Cerebellar cortex (tissue), 1 donor: Measurements from ENCODE around the gene RAI1.
A peak's percentile ranks its signal among the peaks of the same experiment; 100 is the strongest.

Experiments used
- DNase-seq: peaks from one replicate; pipeline ENCODE4 v3.0.0-alpha.2; 2015; ENCODE audit warnings: low spot score

Gene RAI1

DNA sequence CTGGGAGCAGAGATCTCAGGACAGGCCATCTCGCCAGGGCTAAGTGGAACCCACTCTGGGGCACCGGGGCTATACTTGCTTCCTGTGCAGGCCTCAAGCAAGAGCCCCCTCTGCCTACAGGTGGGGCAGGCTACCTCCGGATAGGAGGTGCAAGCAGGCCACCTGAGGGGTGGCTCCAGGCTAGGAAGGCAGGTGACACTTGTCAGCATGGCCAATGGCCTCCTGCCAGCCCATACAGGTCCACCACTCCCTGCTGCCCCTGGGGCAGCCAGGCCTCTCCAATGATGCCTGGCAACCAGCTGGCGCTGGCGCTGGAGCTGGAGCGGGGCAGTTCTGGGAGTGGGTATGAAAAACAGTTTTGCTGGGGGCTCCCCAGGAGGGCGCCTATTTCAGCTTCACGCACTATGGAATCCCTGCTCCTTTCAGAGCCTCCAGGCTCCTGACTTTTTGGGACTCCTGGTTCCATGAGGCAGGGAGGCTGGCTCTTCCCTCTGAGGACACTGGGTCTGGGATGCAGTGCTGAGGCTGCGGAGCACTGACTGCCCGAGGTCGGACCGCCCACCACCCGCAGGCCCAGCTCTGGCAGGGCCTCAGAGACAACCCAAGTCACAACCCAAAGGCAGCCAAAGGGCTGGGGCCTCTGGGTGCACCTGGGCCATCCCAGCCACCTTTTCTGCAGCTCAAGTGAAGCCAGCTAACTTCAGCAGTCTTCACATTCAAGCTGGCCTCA is 164.0 kb downstream of the RAI1 start:
- no peak for DNase-seq

DNA sequence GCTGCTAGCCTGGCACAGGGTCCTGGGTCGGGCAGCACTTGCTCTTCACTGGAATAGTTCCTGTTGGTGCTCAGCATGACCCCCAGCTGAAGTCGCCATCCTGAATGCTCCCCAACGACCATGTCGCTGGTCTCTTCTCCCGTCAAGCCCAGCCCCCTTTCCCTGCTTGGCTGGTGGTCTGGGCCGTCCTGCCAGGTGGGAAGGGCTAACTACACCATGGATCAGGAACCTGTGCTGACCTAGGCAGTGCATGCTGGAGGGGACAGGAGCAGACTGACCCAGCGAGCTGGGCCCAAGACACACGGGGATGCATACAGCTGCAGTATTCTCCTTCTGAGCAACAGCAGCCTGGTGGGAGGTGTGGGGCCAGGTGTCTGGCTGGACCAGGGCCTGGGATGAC is 164.7 kb downstream of the RAI1 start:
- no peak for DNase-seq

DNA sequence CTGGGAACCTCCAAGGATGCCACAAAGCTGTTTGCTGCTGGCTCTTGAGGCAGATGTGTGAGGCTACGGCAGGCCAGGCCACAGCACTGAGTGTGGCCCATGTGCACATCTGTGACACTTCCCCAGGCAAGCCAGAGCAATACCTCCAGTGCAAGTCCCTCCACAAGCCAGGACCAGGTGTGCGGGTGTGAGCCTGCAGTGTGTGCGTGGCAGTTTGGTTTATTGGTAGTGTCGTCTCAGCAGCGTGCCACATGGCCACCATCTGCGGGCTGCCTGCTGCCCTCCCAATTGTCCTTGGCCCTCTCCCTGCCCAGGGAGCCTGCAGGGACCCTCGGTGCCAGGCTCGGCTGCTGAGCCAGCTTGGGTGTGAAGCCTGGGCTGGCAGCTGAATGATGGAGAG is 165.4 kb downstream of the RAI1 start:
- no peak for DNase-seq

DNA sequence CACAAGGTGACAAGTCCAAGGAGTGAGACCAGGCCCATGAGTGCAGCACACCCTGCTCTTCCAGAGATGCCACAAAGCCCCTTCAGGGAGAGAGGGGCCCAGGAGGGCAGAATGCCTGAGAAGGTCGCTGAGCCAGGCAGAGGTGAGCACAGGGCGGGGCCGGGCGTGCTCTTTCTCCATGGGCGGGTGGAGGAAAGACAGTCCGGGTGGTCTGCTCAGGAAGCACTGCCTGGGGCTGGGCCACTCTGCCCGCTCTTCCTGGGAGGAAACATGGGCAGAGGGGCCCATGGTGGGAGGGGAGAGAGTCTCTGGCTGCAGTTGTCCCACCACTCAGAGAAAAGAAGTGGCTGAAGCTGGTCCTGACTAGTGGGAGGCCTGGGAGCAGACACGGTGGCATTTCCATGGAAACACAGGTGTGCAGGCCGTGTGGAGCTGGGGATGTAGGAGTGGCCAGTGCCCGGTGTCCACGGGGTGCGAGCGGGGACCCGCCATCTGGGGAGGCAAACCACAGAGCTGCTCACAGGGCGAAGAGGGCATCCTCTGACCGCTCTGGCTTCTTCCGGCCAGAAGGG is 165.9 kb downstream of the RAI1 start:
- DNase-seq, result no peak

DNA sequence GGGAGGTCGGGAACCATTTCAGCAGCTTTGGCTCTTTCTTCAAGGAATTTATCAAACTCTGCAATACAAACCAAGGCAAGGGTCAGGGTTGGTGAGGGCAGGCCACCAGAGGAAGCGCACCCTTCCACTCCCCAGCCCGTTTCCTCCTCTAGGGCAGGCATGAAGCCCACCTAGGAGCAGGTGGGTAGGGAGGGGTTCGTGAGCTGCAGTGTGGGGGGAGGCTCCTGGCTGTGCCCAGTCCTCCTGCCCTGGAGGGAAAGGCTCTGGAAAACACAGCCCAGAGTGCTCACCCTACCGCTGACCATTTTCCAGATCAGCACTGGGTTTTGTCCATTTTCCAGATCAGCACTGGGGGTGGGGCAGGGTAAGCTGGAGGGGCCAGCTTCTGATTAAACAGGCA is 166.5 kb downstream of the RAI1 start:
- no peak for DNase-seq

DNA sequence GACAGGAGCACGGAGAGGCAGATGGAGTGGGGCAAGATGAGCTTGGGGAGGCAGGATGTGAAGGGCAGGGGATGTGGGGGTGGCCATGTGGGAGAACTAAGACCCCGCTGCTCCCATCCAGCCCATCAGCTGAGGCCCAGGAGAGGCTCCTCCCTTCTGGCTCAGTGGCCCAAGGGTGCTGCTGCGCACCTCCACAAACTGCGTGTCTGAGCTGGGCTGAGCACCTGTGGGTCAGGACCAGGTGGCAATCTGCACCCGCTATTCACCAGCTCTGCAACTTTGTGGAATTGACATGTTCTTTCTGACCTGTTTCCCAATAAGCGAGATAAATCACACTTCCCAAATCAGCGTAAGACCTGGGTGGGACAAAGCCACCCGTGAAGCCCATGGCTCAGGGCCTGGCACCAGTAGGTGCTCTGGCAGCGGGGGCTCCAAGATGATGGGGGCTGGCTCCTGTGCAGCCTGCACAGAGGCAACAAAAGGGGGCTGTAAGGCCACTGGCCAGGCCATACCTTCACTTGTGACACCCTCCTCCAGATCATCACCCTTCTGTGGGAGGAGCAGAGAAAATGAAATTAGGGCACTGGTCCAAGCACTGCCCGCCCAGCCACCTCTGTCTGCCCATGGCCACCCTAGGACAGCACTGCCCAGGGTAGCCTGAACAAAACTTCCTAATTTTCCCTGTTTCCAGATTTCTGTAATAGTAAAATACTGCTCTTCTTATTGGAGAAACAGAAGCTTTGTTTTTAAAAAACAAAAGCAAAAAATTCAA is 167.2 kb downstream of the RAI1 start:
- no peak for DNase-seq

DNA sequence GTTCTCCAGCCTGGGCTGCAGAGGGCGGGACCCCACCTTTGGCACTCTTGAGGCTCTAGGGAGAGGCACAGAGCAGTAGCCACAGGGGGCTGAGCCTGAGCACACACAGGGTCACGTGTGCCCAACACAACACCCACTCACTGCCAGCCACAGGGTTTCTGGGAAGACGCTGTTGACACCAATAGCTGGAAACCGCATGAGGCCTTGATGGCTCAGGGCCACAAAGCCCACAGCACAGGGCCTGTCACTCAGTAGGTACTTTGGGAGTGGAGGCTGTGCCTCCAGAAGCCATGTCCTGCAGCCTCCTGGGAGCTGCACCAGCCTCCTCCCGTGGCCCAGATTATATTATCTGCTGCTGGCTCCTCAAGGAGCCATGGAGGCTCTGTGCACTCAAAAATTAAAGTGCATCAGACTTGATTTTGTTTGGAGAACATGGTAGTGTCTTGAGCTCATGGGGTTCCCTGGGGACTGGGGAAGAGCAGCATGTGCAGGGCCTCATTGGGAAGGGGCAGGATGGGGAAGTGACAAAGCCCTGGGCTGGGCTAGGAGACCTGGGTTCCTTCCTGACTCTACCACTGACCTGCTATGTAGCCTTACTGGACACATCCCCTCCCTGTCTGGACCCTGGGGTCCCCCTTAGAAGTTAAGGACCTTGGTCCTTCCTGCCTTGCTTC is 168.0 kb downstream of the RAI1 start:
- DNase-seq, result no peak

DNA sequence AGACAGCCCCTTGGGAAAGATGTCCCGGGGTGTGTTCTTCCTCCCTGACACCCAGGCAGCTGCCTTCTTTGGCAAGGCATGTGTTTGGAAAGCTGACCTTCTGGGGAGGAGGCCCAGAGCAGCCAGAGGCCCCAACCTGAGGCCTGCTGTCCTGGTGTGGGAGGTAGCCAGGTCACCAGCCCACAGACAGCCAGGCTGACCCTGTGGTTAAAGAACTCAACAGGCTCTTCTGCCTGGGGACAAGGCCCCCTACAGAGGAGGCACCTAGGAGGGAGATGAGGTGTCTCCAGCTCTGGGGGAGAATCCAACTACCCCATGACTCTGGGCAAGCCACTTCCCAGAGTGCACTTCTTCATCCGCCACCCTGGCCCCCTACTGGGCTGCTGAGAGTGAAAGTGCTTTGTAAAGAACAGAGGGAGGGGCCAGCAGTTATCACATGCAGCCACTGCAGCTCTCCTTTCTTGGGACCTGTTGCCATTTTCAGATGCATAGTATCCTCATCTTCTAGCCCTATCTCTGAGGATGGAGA is 168.7 kb downstream of the RAI1 start:
- DNase-seq, result no peak

DNA sequence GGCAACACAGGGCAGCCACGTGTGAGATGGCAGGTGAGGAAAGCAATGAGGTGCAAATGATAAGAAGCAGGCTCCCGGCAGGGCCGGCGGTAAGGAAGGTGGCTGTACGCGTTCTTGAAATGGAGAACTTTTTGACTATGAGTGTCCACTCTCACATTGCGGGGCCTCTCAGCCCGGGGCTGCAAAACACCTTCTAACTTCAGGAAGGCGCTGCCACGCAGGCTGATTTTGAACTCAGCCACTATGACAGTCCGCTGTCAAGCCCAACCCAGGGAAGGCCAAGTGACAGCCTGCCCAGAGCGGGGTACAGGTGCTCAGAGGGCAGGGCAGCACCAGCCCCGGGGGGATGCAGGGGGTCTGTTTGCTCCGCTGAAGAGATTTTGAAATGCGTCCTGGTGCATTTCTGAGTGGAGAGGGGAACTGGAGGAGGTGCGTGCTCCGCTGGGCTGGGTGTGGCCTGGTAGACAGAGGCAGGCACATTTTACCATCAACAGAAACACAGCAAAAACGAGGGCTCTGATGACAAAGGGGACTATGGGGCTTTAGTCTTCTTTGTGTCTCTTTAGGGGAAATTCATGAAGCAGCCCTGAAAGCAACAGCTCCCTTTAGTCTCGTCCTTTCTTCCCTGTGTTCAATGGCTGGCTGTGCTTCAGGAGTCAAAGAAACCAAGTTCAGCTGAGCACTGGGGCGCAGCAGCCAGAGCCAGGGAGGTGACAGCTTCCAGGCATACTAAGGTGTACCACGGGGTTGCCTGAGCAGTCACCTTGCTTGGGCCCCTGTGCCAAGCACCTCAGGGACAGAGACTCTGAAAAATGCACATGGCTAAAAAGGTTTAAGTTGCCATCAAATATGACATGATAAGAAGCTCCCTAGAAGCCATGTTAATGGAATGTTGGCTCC is 170.1 kb downstream of the RAI1 start:
- DNase-seq, result no peak

DNA sequence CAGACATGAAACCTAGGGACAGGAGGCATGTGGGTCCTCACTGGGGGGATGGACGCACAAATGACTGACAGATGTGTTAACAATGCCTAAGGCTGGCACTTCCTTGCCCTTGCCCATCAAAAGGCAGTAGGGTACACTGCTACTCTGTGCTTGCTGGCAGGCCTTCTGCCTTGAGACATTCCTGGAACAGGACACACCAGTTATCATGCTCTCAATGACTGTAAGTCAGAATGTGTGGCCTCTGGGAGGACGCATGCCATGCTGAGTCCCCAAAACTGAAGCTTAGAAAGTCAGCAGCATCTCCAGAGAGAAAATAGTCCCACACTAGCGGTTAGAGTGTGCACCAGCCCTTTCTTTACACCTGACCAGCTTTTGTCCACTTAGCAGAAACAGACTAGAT is 171.7 kb downstream of the RAI1 start:
- DNase-seq, result no peak

DNA sequence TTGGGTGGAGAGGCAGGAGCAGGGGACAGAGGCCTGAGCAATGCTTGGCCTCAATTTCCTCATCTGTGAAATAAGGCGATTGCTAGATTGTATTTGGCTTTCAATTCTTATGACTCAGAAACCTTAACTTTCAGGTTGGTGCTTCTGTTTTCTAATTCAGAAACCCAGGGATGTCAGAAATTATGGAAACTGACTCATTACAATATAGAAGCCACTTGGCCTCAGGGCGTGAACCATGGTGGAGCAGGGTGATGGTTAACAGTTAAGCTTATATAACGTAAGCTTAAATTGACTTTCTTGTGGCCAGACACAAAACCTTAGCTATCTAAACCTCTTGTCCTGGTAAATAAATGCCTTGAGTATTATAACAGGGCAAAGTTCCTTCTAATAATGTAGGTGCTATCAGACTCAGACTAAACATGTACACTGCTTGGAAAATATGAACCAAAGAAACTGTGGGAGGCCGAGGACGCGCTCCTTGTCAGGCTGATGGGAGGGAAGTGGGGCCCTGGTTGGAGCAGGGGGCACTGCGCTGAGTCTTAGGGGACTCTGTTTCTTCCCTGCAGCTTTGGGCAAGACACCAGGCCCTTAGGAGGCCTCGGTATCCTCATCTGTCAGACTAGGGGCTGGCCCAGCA is 172.7 kb downstream of the RAI1 start:
- no peak for DNase-seq

DNA sequence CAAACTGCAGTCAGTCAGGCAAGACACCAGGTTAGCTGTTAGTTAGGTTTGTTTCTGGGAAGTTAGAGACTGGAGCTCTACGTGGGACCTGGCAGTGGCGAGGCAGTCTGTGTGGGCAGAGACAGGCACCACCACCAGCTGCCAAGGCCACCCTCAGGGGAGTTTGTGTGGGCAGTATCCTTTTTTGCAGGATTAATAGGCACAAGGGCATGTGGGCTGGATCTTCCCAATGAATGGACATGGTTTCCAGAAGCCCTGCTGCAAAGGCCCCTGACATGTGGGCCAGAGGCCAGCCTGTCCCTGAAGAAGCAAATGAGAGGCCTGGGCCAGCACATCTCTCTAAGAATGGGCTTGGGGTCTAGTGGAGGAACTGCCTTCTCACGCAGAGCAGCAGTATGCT is 174.7 kb downstream of the RAI1 start:
- peak; percentile 44 for DNase-seq

DNA sequence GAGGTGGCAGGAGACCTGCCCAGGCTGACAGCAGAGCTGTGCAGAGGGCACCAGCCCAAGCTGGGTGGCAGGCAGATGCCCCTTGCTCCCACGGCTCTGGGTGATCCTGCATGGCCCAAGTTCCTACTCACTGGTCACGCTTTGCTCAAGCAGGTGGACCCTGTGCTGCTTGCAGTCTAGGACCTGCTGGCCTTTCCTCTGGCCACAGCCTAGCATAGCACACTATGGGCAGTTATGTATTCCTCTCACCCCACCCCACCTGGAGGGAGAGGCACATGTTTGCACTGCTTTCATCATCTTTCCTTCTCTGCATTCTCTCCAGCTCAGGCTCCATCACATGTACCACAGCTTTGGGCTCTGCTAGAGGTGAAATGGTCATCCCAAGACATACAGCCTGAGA is 175.1 kb downstream of the RAI1 start:
- DNase-seq, result no peak

DNA sequence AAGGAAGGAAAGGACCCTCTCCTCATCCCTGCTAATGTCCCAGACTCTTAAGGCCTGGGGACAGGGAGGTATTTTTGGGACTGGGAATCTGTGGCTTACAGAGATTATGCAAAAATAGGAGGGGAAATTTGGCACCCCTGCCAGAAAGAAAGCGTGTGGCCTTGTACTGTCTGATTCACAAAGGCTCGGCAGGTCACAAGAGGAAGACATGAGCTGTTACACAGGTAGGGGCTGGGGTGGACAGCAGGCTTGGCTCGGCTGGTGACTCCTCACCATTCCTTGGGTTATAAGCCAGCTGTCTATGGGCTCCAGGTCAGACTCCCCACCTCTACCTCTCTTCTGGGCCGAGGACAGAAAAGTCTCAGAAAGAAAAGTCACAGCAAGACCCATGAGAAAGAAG is 176.2 kb downstream of the RAI1 start:
- no peak for DNase-seq

DNA sequence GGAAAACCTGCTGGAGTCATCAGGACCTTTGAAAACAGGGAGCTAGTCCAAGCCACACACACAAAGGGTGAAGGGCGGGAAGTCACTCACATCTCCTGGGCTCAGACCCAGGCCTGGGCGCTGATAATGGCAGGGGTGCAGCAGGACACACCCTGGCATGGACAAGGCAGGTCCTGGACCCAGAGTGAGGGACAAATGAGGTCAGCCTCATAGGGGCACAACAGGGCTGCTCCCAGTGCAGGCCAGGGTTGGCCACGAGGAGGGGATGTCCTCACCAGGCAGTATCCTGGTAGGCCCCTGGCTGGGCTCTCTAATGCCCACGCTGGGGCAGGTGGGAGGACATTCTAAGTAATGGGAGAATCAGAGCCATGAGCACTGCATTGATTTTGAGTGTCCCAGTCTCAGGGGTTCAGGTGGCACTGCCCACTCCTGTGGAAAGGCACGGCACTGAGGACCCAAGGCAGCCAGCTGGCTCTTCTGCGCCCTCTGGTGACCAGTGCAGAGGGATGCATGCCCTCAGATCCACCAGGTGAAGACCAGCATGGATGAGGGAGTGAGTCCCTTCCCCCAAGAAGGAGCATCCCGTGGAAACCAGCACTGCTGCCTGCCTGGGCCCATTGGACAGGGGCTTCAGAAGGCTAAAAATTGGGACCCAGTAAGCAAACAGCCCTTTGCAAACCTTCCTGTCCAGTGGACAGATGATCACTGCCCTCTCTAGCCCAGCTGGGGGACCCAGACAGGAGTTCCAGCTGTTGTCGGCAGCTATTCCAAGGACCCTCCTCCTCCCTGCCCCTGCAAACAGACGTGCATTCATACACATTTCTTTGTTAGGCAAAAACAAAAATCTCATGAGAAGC is 178.9 kb downstream of the RAI1 start:
- DNase-seq, result peak; percentile 78

DNA sequence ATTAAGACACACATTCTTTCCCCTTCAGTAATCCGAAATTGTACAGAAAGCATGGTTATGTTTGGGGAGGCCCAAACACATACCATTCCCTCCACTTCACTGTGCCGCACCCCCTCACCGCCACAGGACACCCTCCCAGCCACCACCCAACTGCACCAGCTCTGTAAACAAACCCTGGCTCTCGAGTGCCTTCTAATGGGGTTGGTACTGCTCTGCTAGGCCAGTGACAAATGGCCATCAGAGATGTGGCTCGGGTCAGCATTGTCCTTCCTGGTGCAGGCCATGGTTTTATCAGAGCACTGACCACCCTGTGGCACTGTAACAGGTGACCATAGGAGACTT is 179.5 kb downstream of the RAI1 start:
- no peak for DNase-seq
